GM18519 (cell line): ENCODE measurements around the gene PLCZ1.
"Not testable (repeated sequence)": the region's sequence is repeated elsewhere in the genome, so short reads cannot be mapped to it uniquely, and the experiment has no call there.

Experiments used
- ATAC-seq: cut with Tn5 transposase; IDR thresholded peaks from one replicate; pipeline ENCODE4 v1.9.1; 2021; ENCODE audit warnings: mild to moderate bottlenecking, moderate library complexity; ENCODE audit not compliant: unreplicated experiment, low FRiP score

The PLCZ1 gene

GRCh38 chr12:18703911-18704310 is 33.9 kb downstream of the PLCZ1 start:
- ATAC-seq = no peak

GRCh38 chr12:18703321-18703720 is 34.5 kb downstream of the PLCZ1 start:
- ATAC-seq = no peak

GRCh38 chr12:18700271-18700670 is 37.5 kb downstream of the PLCZ1 start:
- no peak for ATAC-seq

- no peak for ATAC-seq
Observed at GRCh38 chr12:18696971-18697602, 40.7 kb downstream of the PLCZ1 start.

GRCh38 chr12:18693986-18694385 is 43.8 kb downstream of the PLCZ1 start:
- ATAC-seq = not testable (repeated sequence)

- ATAC-seq = no peak
Observed at GRCh38 chr12:18690653-18691052, 47.2 kb downstream of the PLCZ1 start.

GRCh38 chr12:18689771-18690170 is 48.0 kb downstream of the PLCZ1 start:
- ATAC-seq = no peak

- no peak for ATAC-seq
Observed at GRCh38 chr12:18684430-18684829, 53.4 kb downstream of the PLCZ1 start.

GRCh38 chr12:18683327-18684013 is 54.3 kb downstream of the PLCZ1 start:
- no peak for ATAC-seq

- no peak for ATAC-seq
Observed at GRCh38 chr12:18681818-18682217, 56.0 kb downstream of the PLCZ1 start.

GRCh38 chr12:18676996-18677588 is 60.7 kb downstream of the PLCZ1 start:
- ATAC-seq = no peak

- ATAC-seq = no peak
Observed at GRCh38 chr12:18676141-18676540, 61.7 kb downstream of the PLCZ1 start.

GRCh38 chr12:18658829-18659228 is 79.0 kb downstream of the PLCZ1 start:
- no peak for ATAC-seq

GRCh38 chr12:18658179-18658578 is 79.6 kb downstream of the PLCZ1 start:
- ATAC-seq = no peak

- ATAC-seq = no peak
Observed at GRCh38 chr12:18655351-18655750, 82.5 kb downstream of the PLCZ1 start.

- no peak for ATAC-seq
Observed at GRCh38 chr12:18653465-18653864, 84.3 kb downstream of the PLCZ1 start.

- ATAC-seq = no peak
Observed at GRCh38 chr12:18652596-18652995, 85.2 kb downstream of the PLCZ1 start.

- ATAC-seq = no peak
Observed at GRCh38 chr12:18651525-18651924, 86.3 kb downstream of the PLCZ1 start.

GRCh38 chr12:18646286-18646890 is 91.4 kb downstream of the PLCZ1 start:
- no peak for ATAC-seq

GRCh38 chr12:18644564-18644963 is 93.2 kb downstream of the PLCZ1 start:
- no peak for ATAC-seq

GRCh38 chr12:18643681-18644080 is 94.1 kb downstream of the PLCZ1 start:
- no peak for ATAC-seq
